ENCODE data around the gene MT1B. TPM values are rescaled to one million over a fixed set of nuclear protein-coding genes. Genes with fewer than 3 reads are reported as not detected.

Gene MT1B
- total and polyA plus RNA-seq, 8 donors, result 0.45 to 0.66 TPM; not detected in 6

DNA sequence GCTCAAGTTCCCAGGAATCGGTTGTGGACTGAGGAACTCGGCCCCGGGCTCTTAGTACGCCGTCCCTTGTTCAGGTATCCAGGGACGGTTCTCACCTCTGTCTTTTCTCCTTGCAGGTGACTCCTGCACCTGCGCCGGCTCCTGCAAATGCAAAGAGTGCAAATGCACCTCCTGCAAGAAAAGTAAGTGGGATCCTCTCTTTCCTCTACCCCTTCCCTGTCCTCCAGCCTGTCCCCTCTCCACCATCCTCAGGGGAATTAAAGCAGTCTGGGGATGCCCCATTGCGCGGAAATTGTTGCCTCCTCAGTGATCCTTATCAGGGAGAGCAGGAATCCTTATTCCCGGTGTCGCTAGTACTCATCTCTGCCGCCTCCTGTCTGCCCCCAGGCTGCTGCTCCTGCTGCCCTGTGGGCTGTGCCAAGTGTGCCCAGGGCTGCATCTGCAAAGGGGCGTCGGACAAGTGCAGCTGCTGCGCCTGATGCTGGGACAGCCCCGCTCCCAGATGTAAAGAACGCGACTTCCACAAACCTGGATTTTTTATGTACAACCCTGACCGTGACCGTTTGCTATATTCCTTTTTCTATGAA is 42.7 kb upstream of the MT1B start:
- intact Hi-C loops (cut with DNase I), result no loop called here
- no peaks in the 10 kb centered on the region for H3K36me3 ChIP-seq
- DNase-seq (no peak), ATAC-seq (peak; percentile 1)
- peak overlapping the region; percentile 87 to 93 for H3K27ac ChIP-seq
- peaks cover 30 to 58% of the 10 kb centered on the region in 2 donors for H3K4me1 ChIP-seq
- no peaks in the 10 kb centered on the region for H3K27me3 ChIP-seq
- TF ChIP-seq, protein P1, sequence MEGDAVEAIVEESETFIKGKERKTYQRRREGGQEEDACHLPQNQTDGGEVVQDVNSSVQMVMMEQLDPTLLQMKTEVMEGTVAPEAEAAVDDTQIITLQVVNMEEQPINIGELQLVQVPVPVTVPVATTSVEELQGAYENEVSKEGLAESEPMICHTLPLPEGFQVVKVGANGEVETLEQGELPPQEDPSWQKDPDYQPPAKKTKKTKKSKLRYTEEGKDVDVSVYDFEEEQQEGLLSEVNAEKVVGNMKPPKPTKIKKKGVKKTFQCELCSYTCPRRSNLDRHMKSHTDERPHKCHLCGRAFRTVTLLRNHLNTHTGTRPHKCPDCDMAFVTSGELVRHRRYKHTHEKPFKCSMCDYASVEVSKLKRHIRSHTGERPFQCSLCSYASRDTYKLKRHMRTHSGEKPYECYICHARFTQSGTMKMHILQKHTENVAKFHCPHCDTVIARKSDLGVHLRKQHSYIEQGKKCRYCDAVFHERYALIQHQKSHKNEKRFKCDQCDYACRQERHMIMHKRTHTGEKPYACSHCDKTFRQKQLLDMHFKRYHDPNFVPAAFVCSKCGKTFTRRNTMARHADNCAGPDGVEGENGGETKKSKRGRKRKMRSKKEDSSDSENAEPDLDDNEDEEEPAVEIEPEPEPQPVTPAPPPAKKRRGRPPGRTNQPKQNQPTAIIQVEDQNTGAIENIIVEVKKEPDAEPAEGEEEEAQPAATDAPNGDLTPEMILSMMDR (IDR thresholded peaks at IDR 0.05), result no peak
- no peaks in the 10 kb centered on the region for H3K9me3 ChIP-seq
- H3K4me3 ChIP-seq, result peak overlapping the region; percentile 46 to 77

DNA sequence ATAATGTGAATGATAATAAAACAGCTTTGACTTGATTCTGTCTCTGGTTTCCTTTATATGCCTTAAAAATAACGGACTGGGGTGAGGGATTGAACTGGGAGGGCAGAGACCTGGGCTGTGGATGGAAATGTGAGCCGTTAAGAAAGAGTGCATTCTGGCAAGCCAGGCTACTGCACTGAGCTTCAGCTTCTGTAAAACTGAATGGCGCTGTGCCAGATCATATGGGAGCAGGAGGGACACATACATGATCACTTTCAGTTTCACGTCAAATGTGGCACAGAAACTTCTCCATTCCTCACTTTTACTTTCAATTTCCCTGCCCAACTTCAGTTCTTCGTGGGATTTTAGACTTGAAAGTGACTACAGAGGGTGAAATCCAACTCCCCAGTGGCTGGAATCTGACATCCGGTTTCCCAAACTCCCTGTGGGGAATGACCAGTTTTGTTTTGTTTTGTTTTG is 42.2 kb upstream of the MT1B start:
- Histone ChIP-seq H3K27me3 (no peaks in the 10 kb centered on the region), H3K36me3 (no peaks in the 10 kb centered on the region), H3K9me3 (no peaks in the 10 kb centered on the region), H3K27ac (peak overlapping the region; percentile 87 to 93), H3K4me3 (peak overlapping the region; percentile 46 to 77), H3K4me1 (peaks cover 30 to 58% of the 10 kb centered on the region in 2 donors)
- peak in 3 of 4 donors; percentile 80 to 89 (median 89) for DNase-seq
- intact Hi-C loops (cut with DNase I), result no loop called here
- TF ChIP-seq, protein P1 (IDR thresholded peaks at IDR 0.05), result no peak
- ATAC-seq, result peak; percentile 27

DNA sequence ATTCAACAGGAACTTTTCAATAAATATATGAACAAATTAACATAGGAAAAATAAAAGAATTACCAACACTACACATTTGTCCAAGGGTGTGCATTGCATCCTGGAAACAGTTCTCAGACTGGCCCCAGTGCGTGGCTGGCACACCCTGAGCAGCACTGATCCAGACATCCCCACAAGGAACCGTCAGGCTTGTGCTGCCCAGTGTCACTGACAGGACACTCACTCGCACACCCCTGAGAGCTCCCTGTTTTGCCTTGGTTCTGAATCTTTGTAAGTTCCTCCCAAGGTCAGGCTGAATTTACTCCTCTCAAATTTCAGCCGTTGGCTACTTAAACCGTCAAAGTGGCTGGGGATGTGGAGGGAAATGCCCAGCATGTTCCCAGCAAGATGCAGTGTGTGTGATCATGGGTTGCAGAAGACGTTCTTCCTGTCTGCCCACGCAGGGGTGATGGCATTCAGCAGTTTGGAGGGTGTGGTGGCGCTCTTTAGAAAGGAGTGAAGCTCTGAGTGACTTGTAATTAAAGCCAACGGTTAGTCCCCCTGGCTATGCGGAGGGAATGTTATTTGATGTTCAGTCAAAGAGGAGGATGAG is 41.6 kb upstream of the MT1B start:
- H3K27ac ChIP-seq, result peak overlapping the region; percentile 87 to 93
- DNase-seq, result peak in 1 of 4 donors; percentile 73
- intact Hi-C loops (cut with DNase I), result no loop called here
- no peaks in the 10 kb centered on the region for H3K9me3 ChIP-seq
- TF ChIP-seq, protein P1 (IDR thresholded peaks at IDR 0.05), result no peak
- H3K4me3 ChIP-seq, result peak overlapping the region; percentile 46 to 77
- H3K36me3 ChIP-seq, result no peaks in the 10 kb centered on the region
- peaks cover 30 to 56% of the 10 kb centered on the region in 2 donors for H3K4me1 ChIP-seq
- ATAC-seq, result peak; percentile 3
- H3K27me3 ChIP-seq, result no peaks in the 10 kb centered on the region

DNA sequence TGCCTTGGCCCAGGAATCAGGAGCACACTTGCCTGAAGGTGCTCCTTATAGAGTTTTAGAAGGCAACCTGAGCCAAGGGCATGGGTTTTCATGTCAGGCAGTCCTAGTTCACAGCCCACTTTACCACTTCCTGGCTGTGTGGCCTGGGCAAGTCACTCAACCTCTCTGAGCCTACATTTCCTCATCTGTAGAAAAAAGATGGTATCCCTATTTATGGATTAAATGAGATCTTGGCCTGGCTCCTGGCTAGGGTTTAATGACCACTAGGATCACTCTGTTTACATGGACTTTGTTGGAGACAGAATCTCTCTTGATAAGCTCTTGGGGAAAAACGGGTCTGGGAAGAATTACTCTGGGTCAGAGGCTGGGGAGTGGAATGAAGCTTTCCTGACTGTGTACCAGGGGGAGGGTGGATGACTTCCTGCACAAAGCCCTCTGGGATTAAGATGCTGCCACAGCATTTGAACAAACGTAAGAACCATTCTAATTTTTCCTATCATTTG is 41.0 kb upstream of the MT1B start:
- H3K27me3 ChIP-seq, result no peaks in the 10 kb centered on the region
- ATAC-seq (no peak), DNase-seq (no peak)
- no peaks in the 10 kb centered on the region for H3K36me3 ChIP-seq
- intact Hi-C loops (cut with DNase I), result no loop called here
- peak overlapping the region; percentile 87 to 93 for H3K27ac ChIP-seq
- peak overlapping the region in 1 of 2 donors; percentile 77 for H3K4me3 ChIP-seq
- peaks cover 30 to 51% of the 10 kb centered on the region in 2 donors for H3K4me1 ChIP-seq
- H3K9me3 ChIP-seq, result no peaks in the 10 kb centered on the region
- TF ChIP-seq, protein P1 (IDR thresholded peaks at IDR 0.05), result no peak

DNA sequence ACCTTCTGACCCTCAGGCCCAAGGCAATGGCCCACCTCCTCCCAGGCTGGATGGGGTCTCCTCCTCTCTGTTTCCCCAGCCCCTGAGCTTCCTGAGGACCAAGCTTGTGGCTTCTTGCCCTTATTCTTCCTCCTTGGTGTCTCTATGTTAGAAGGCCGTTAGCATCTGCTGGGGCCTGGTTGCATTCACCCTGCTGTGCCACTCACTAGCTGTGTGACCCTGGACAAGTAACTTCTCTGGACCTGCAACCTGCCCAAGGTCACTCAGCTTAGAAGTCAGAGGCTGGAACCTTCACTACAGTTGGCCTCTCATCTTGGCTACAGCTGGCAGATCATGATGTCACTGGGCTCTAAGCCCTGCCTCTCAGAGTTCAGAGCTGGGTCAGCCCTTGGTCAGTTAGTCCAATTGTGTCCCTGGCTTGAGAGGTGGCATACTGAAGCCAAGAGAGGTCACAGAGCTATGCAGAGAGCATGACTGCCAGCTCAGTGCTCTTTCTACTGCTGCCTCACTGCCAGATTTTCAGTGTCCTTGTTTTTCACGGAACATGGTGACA is 40.3 kb upstream of the MT1B start:
- ATAC-seq (no peak), DNase-seq (no peak)
- H3K4me1 ChIP-seq, result peaks cover 24 to 44% of the 10 kb centered on the region in 2 donors
- H3K4me3 ChIP-seq, result no peak overlapping the region
- peak overlapping the region; percentile 87 to 93 for H3K27ac ChIP-seq
- H3K27me3 ChIP-seq, result no peaks in the 10 kb centered on the region
- no peaks in the 10 kb centered on the region for H3K36me3 ChIP-seq
- TF ChIP-seq, protein P1 (IDR thresholded peaks at IDR 0.05), result no peak
- intact Hi-C loops (cut with DNase I), result no loop called here
- no peaks in the 10 kb centered on the region for H3K9me3 ChIP-seq
